C4-2B (cell line): ENCODE results near the gene MON2.
"Not testable (repeated sequence)": the region's sequence is repeated elsewhere in the genome, so short reads cannot be mapped to it uniquely, and the experiment has no call there.

ENCODE experiments used
- H3K27ac ChIP-seq: fragments of 450-650 bp; 2 replicates; pipeline ENCODE4 v1.5.1; 2017
- ZFX ChIP-seq: fragments of 450-650 bp; IDR thresholded peaks from 2 replicates; pipeline ENCODE4 v1.6.1; 2017
- TF ChIP-seq, protein P1 (sequence below): fragments of 450-650 bp; conservative IDR thresholded peaks from 2 replicates; pipeline ENCODE4 v1.5.1; 2017; ENCODE audit warnings: mild to moderate bottlenecking

The MON2 gene

DNA sequence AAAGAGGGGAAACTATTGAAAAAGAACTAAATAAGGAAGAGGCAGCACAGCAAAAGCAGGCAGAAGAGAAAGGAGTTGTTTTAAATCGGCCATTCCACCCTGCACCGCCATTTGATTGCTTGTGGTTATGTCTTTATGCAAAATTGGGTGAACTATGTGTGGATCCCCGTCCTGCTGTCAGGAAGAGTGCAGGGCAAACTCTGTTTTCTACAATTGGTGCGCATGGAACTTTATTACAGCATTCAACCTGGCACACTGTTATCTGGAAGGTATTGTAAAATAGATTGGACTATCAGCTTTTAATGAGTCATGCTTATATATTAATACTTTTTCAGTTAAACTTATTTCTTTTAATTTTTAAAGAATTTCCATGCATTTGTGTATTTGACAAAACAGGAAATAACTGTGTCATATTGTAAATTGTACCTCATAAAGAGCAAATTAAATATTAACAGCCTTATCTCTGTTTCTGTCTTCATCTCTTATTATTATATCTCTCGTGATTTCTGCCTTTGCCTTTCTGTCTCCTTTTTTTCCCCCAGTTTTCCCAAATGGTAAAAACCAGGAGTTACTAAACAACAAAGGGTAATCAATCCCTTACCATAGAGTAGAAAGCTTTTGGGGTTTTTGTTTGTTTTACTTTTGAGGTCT lies 86.4 kb downstream of the MON2 start:
- no peak overlapping the region for H3K27ac ChIP-seq
- TF ChIP-seq, protein P1, sequence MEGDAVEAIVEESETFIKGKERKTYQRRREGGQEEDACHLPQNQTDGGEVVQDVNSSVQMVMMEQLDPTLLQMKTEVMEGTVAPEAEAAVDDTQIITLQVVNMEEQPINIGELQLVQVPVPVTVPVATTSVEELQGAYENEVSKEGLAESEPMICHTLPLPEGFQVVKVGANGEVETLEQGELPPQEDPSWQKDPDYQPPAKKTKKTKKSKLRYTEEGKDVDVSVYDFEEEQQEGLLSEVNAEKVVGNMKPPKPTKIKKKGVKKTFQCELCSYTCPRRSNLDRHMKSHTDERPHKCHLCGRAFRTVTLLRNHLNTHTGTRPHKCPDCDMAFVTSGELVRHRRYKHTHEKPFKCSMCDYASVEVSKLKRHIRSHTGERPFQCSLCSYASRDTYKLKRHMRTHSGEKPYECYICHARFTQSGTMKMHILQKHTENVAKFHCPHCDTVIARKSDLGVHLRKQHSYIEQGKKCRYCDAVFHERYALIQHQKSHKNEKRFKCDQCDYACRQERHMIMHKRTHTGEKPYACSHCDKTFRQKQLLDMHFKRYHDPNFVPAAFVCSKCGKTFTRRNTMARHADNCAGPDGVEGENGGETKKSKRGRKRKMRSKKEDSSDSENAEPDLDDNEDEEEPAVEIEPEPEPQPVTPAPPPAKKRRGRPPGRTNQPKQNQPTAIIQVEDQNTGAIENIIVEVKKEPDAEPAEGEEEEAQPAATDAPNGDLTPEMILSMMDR, result no peak
- no peak for TF ChIP-seq ZFX

DNA sequence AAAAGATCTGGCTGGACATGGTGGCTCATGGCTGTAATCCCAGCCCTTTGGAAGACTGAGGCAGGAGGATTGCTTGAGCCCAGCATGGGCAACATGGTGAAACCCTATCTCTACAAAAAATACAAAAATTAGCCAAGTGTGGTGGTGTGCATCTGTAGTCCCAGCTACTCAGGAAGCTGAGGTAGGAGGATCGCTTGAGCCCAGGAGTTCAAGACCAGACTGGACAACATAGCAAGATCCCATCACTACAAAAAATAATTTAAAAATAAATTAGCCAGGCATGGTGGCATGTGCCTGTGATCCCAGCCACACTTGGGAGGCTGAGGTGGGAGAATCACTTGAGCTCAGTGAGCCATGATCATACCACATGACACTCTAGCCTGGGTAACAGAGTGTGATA lies 92.7 kb downstream of the MON2 start:
- not testable (repeated sequence) for H3K27ac ChIP-seq

DNA sequence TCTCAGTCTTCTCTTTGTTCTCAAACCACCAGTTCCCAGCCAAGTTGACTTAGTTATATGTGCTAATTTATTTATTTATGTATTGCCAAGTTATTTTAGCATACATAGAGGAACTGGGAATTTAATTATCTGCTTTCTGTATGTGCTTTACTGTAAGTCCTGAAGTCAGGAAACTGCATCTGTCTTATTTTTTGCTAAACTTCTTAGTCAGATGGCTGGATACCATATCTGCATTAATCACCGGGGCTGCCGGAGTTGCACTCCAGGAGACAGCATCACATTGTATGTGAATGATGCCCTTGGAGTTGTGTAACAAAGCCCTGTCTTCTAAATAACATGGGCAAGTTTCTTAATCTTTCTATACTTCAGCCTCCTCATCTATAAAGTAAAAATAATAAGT lies 96.2 kb downstream of the MON2 start:
- TF ChIP-seq, protein P1, result no peak
- no peak for TF ChIP-seq ZFX
- H3K27ac ChIP-seq, result no peak overlapping the region

DNA sequence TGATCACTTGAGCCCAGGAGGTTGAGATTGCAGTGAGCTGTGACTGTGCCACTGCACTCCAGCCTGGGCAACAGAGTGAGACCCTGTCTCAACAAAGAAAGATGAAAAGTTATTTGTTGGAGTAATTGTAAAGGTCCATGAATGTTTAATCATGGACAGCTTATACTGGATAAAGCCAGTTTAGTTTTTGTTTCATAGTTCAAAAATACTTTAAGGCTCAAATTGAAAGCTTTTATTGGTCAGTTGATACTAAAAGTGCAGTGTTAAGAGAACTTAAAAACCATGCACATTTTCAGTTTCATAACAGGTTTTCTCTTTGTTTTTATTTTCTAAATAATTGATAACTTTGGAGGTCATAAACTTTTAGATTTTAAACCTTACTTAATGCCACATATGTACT lies 108.4 kb downstream of the MON2 start:
- H3K27ac ChIP-seq, result no peak overlapping the region
- TF ChIP-seq ZFX, result no peak
- TF ChIP-seq, protein P1, result no peak

DNA sequence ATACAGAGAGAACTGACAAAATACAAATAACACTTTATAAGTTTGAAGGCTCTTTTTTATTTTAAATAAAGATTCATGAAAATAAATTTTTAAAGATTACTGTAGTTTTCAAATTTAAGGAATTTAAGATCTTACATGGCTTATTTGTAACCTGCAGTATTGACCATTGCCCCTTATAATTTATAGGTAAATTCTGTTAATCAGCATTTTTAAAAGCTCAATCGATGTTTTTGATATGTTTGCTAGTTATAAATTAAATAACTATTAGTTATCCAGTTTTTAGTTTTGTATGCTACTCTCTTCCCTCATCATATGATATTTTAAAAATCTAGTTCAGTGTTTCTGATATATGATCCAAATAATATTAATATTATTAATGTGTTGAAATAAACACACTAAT lies 109.9 kb downstream of the MON2 start:
- no peak overlapping the region for H3K27ac ChIP-seq
- no peak for TF ChIP-seq ZFX
- TF ChIP-seq, protein P1, result no peak

DNA sequence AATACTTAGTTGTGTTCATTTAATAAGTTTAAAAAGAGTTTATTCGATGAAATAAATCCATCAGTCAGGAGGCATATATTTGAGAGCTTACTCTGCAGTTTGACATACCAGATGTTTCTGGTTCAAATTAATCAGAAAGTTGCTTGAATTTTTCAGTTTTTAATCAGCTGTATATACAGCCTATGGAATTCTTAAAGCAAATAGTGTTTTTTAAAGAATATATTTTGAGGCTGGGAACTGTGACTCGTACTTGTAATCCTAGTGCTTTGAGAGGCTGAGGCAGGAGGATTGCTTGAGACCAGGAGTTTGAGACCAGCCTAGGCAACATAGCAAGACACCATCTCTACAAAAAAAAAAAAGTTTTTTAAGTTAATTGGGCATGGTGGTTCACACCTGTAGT lies 112.1 kb downstream of the MON2 start:
- TF ChIP-seq ZFX, result no peak
- TF ChIP-seq, protein P1, result no peak
- H3K27ac ChIP-seq, result no peak overlapping the region

DNA sequence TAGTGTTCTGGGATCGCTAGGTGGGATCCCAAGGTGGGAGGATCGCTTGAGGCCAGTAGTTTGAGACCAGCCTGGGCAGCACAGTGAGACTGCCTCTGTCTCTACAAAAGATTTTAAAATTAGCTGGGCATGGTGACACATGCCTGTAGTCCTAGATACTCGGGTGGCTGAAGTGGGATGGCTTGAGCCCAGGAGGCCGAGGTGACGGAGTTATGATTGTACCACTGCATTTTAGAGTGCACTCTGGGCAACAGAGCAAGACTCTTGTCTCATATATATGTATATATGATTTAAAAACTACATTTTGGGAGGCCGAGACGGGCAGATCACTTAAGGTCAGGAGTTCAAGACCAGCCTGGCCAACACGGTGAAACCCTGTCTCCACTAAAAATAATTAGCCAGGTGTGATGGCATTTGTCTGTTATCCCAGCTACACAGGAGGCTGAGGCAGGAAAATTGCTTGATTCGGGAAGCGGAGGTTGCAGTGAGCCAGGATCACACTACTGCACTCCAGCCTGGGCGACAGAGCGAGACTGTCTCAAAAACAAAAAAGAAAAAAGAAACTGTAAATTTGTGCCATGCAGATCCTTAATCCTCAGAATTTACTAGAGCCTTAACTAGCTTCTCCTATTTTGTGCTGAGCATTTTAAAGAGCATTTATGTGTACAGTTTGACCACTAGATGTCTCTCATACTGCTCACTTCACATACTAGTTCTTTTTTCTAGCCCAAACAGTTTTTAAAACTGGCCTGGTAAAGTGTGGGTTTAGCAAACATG lies 114.8 kb downstream of the MON2 start:
- H3K27ac ChIP-seq, result no peak overlapping the region
- TF ChIP-seq, protein P1, result peak; percentile 83
- TF ChIP-seq ZFX, result no peak

DNA sequence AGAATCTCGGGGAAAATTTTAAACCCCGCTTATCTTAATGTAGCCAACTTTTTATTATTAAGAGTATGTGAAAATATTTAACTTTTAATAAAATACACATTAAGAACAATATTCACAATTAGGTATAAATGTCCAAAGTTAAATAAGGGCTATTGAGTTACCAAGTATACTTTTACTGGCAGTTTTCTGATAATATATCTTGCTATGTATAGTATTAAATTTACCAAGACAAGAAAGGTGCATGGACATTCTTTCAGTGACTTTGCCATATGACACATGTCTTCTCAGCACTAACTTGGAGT lies 115.4 kb downstream of the MON2 start:
- TF ChIP-seq, protein P1, result peak; percentile 61
- TF ChIP-seq ZFX, result no peak
- no peak overlapping the region for H3K27ac ChIP-seq
